BJ (cell line): ENCODE results near the gene PSMD4. TPM values are rescaled to one million over a fixed set of nuclear protein-coding genes. Genes with fewer than 3 reads are reported as not detected.

Source experiments
- CTCF ChIA-PET: fragments of 350-600 bp; formaldehyde crosslinking; extraction: SDS; loops from one replicate; lab custom pipeline; 2021; ENCODE audit warnings: antibody characterized with exemption, inconsistent platforms; lab: Yijun Ruan, JAX
- POLR2A ChIA-PET: fragments of 300-600 bp; sonication (Branson Sonifier 250); formaldehyde crosslinking; extraction: SDS; loops from one replicate; lab custom pipeline; 2021; ENCODE audit warnings: antibody characterized with exemption; lab: Charles Lee
- DNase-seq: peaks from one replicate; pipeline ENCODE4 v3.0.0-alpha.2; 2011; ENCODE audit warnings: low read depth
- H3K27me3 ChIP-seq: 2 replicates; pipeline ENCODE4 v1.6.0; 2011; ENCODE audit warnings: low read length; ENCODE audit not compliant: control insufficient read depth, insufficient read depth
- H3K36me3 ChIP-seq: 2 replicates; pipeline ENCODE4 v1.5.1; 2011; ENCODE audit warnings: low read length; ENCODE audit not compliant: control insufficient read depth, insufficient read depth
- H3K4me3 ChIP-seq: 2 replicates; pipeline ENCODE4 v1.5.1; 2011; ENCODE audit warnings: low read depth, mild to moderate bottlenecking, control low read depth, low read length
- polyA plus RNA-seq: library from polyadenylated mRNA; depleted of rRNA; stranded (reverse); fragments of >200 nt; gene quantifications from 2 replicates; pipeline ENCODE4 v1.2.3, GENCODE V29; 2011
- TF ChIP-seq, protein P1 (sequence below): IDR thresholded peaks from 2 replicates; pipeline ENCODE4 v1.5.1; 2011; ENCODE audit warnings: low read depth, mild to moderate bottlenecking, control low read depth, inconsistent platforms, low read length, moderate library complexity; ENCODE audit not compliant: insufficient read depth

PSMD4 gene
- polyA plus RNA-seq, 1 experiment: 255 TPM

DNA sequence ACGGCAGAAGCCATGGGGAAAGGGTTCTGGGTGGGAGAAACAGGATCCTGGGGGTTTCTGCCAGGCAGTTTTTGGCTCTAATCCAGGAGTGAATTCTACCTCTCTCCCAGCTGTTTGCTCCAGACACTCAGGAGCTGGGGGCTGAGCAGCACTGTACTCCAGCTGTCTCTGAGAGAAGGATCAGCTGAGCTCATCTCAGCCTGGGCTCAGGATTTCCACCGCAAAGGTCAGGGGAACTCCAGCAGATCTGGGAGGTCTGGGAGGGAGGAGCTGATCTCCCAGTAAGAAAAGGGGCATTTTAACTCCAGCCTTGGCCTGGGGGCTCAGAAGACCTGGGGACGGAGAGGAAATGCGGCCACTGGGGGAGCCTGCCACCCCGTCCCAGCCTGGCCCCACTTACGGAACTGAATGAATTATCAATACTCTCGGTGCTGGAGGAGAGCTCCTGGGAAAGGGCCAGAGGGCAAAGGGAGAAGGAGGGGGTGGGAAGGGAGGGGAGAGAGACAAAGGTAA, 55.3 kb downstream of the PSMD4 start:
- H3K27me3 ChIP-seq: no peaks in the 10 kb centered on the region
- TF ChIP-seq, protein P1, sequence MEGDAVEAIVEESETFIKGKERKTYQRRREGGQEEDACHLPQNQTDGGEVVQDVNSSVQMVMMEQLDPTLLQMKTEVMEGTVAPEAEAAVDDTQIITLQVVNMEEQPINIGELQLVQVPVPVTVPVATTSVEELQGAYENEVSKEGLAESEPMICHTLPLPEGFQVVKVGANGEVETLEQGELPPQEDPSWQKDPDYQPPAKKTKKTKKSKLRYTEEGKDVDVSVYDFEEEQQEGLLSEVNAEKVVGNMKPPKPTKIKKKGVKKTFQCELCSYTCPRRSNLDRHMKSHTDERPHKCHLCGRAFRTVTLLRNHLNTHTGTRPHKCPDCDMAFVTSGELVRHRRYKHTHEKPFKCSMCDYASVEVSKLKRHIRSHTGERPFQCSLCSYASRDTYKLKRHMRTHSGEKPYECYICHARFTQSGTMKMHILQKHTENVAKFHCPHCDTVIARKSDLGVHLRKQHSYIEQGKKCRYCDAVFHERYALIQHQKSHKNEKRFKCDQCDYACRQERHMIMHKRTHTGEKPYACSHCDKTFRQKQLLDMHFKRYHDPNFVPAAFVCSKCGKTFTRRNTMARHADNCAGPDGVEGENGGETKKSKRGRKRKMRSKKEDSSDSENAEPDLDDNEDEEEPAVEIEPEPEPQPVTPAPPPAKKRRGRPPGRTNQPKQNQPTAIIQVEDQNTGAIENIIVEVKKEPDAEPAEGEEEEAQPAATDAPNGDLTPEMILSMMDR: no peak
- ChIA-PET POLR2A (interaction anchor here (0.6 to 0.8 kb wide), 2 partner anchors 16 to 75 kb away, joined by 3 read pairs; no protein-coding TSS in a partner anchor), CTCF (interaction anchor here (0.6 to 5.9 kb wide), 7 partner anchors 8 to 225 kb away, joined by 3 to 44 read pairs (median 5); no protein-coding TSS in a partner anchor)
- no peak for DNase-seq
- no peak overlapping the region for H3K4me3 ChIP-seq
- peaks cover 28% of the 10 kb centered on the region for H3K36me3 ChIP-seq

GRCh38 chr1:151311011-151311410, 56.5 kb downstream of the PSMD4 start:
- ChIA-PET CTCF (interaction anchor here (0.8 to 5.9 kb wide), 6 partner anchors 10 to 424 kb away, joined by 3 to 44 read pairs (median 6); no protein-coding TSS in a partner anchor), POLR2A (interaction anchor here (0.5 to 1.2 kb wide), 2 partner anchors 16 to 232 kb away, joined by 5 to 6 read pairs; partner anchors contain the start of gene PI4KB)
- H3K27me3 ChIP-seq: no peaks in the 10 kb centered on the region
- TF ChIP-seq, protein P1: no peak
- peaks cover 23% of the 10 kb centered on the region for H3K36me3 ChIP-seq
- H3K4me3 ChIP-seq: no peak overlapping the region
- DNase-seq: no peak

DNA sequence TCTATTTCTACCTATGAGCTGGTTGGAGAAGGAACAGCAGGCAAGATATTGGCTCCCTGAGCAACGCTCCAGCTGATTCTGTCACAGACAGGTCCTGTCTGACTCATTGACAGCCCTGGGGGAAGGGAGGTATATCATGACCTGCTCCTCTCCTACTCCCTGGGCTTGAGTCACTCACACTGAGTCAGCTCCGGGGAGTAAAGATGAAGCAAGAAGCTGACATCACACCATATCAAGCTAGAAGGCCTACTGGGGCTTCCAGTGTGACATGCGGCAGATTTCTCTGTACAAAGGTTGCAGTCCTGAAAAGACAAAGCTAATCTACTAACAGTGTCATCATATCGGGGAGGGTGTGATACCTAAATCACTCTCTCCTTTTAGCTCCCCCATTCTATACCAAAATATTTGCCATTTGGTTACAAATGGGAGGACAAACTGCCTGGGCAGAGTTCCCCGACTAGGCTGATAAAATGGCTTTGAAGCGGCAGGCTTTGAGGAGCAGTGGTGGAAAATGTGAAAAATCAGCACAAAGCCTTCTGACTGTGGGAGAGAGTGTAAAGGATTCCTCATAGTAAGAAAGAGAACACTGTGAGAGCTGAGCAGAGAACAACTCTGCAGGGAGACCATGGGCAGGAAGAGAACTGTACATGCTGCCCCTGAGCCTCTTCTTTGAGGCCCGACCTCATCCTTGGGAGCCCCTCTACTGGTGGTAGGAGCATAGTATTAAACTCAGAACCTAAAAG, 57.2 kb downstream of the PSMD4 start:
- DNase-seq: peak; percentile 97
- TF ChIP-seq, protein P1: no peak
- ChIA-PET POLR2A (interaction anchor here (1.2 kb wide), 1 partner anchor 16 kb away, joined by 5 read pairs; the partner anchor contains the start of gene PI4KB), CTCF (interaction anchor here (0.7 to 5.9 kb wide), 6 partner anchors 11 to 423 kb away, joined by 3 to 44 read pairs (median 5); no protein-coding TSS in a partner anchor)
- Histone ChIP-seq H3K4me3 (no peak overlapping the region), H3K27me3 (no peaks in the 10 kb centered on the region), H3K36me3 (peaks cover 22% of the 10 kb centered on the region)

GRCh38 chr1:151312411-151312810, 57.9 kb downstream of the PSMD4 start:
- POLR2A ChIA-PET: no interaction called here

More at GRCh38 chr1:151312411-151312810, 57.9 kb downstream of the PSMD4 start:
- H3K4me3 ChIP-seq: no peak overlapping the region
- TF ChIP-seq, protein P1: no peak
- peaks cover 18% of the 10 kb centered on the region for H3K36me3 ChIP-seq
- CTCF ChIA-PET: interaction anchor here (0.6 to 5.9 kb wide), 5 partner anchors 11 to 422 kb away, joined by 3 to 44 read pairs (median 6); no protein-coding TSS in a partner anchor
- DNase-seq: no peak
- H3K27me3 ChIP-seq: no peaks in the 10 kb centered on the region
